NB4 (cell line): Measurements from ENCODE around the gene DISP1.

Source experiments
- MYC ChIP-seq: IDR thresholded peaks from 2 replicates; pipeline ENCODE4 v1.6.1; 2011; ENCODE audit warnings: low read depth, low read length
- POLR2A ChIP-seq: IDR thresholded peaks from 2 replicates; pipeline ENCODE4 v1.6.1; 2011; ENCODE audit warnings: mild to moderate bottlenecking; ENCODE audit not compliant: insufficient read length; ENCODE audit errors: extremely low read depth
- TF ChIP-seq, protein P1 (sequence below): IDR thresholded peaks from one replicate; pipeline ENCODE4 v1.5.1; 2012; ENCODE audit warnings: low read depth, low read length
- TF ChIP-seq, protein P2 (sequence below): IDR thresholded peaks from 2 replicates; pipeline ENCODE4 v1.6.1; 2011; ENCODE audit warnings: low read depth, low read length

DNA sequence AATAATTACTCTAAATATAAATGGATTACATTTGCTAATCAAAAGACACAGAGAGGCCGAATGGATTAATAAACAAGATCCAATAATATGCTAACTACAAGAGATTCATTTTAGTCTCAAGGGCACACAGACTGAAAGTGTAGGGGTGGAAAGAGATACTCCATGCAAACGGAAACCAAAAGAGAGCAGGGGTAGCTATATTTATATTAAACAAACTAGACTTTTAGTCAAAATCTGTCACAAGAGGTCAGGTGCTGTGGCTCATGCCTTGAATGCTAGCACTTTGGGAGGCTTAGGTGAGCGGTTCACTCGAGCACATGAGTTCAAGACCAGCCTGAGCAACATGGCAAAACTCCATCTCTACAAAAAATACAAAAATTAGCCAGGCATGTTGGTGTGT lies 33.6 kb upstream of the DISP1 start:
- TF ChIP-seq, protein P1, sequence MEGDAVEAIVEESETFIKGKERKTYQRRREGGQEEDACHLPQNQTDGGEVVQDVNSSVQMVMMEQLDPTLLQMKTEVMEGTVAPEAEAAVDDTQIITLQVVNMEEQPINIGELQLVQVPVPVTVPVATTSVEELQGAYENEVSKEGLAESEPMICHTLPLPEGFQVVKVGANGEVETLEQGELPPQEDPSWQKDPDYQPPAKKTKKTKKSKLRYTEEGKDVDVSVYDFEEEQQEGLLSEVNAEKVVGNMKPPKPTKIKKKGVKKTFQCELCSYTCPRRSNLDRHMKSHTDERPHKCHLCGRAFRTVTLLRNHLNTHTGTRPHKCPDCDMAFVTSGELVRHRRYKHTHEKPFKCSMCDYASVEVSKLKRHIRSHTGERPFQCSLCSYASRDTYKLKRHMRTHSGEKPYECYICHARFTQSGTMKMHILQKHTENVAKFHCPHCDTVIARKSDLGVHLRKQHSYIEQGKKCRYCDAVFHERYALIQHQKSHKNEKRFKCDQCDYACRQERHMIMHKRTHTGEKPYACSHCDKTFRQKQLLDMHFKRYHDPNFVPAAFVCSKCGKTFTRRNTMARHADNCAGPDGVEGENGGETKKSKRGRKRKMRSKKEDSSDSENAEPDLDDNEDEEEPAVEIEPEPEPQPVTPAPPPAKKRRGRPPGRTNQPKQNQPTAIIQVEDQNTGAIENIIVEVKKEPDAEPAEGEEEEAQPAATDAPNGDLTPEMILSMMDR = no peak
- no peak for TF ChIP-seq POLR2A
- TF ChIP-seq, protein P2, sequence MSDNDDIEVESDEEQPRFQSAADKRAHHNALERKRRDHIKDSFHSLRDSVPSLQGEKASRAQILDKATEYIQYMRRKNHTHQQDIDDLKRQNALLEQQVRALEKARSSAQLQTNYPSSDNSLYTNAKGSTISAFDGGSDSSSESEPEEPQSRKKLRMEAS = no peak
- TF ChIP-seq MYC = no peak
